GM10266 (cell line): ENCODE measurements around the gene ARMH1.

Source experiments
- DNase-seq: peaks from one replicate; pipeline ENCODE4 v3.0.0; 2012; ENCODE audit errors: extremely low spot score
- TF ChIP-seq, protein P1 (sequence below): IDR thresholded peaks from 2 replicates; pipeline ENCODE4 v1.5.1; 2012; ENCODE audit warnings: mild to moderate bottlenecking, low read depth; ENCODE audit not compliant: control insufficient read depth, insufficient read depth; ENCODE audit errors: missing control alignments

Gene ARMH1

DNA sequence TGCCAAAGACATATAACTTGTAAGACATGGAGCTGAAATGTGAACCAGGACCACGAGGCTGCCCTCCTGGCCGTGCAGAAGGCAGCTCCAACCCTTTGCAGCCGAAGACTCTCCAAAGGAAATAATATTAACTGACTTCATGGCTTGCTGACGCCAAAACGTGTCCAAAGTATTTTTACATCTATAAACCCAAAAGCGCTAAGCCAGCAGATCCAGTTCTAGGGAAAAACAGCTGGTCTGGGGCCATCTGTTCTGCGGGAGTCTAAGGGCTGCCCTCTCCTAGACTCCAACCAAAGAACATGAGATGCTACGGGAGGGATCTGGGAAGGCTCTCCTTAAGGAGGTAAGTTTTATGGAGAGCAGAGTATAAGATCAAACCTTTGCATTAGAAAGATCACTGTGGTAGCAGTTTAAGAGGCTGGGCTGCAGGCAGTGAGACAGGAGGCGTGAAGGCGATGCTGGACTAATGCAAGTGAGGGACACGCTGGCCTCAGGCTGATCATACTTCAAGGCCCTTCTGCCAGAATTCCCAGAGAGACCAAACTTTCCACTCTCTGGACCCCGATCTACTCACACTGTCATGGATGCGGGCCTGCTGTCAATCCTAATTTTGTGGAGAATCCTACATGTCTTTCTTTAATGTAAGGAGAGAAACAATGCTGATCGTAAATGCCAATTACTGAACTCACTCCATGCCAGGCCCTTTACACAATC is 1.4 kb upstream of the ARMH1 start:
- DNase-seq = no peak
- TF ChIP-seq, protein P1, sequence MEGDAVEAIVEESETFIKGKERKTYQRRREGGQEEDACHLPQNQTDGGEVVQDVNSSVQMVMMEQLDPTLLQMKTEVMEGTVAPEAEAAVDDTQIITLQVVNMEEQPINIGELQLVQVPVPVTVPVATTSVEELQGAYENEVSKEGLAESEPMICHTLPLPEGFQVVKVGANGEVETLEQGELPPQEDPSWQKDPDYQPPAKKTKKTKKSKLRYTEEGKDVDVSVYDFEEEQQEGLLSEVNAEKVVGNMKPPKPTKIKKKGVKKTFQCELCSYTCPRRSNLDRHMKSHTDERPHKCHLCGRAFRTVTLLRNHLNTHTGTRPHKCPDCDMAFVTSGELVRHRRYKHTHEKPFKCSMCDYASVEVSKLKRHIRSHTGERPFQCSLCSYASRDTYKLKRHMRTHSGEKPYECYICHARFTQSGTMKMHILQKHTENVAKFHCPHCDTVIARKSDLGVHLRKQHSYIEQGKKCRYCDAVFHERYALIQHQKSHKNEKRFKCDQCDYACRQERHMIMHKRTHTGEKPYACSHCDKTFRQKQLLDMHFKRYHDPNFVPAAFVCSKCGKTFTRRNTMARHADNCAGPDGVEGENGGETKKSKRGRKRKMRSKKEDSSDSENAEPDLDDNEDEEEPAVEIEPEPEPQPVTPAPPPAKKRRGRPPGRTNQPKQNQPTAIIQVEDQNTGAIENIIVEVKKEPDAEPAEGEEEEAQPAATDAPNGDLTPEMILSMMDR = no peak

GRCh38 chr1:44673675-44674112 is 820 bp upstream of the ARMH1 start:
- no peak for DNase-seq
- TF ChIP-seq, protein P1 = no peak

GRCh38 chr1:44675186-44675585 is 672 bp downstream of the ARMH1 start:
- DNase-seq = no peak
- TF ChIP-seq, protein P1 = no peak

DNA sequence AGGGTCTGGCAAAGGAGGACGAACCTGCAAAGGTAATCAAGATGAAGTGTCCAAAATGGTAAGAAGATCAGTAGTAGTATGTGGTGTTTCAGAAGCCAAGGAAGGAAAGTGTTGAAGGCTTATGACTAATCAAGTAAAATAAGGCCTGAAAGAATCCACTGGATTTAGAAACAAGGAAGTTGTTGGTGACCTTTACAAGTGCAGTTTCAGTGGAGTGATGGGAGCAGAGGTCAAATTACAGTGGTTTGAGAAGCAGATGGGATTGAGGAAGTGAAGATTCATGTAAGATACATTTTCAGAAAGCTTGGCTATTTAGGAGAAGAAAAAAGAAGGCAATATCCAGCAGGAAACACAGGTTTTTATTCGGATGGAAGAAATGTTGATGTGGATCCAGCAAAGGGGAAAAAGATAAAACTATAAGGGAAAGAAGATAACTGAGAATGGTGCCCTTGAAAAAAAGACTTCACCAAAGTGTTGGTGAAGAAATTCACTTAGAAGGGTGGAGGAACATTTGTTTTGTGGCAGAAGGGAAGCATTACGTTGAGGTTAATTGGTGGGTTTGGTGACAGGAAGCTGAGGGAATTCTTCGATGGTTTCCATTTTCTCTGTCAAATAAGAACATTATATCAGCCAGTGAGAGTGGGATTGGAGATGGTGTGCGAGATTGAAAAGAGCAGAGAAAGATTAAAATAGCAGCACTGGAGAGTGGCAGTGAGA is 2.1 kb downstream of the ARMH1 start:
- TF ChIP-seq, protein P1 = no peak
- no peak for DNase-seq

DNA sequence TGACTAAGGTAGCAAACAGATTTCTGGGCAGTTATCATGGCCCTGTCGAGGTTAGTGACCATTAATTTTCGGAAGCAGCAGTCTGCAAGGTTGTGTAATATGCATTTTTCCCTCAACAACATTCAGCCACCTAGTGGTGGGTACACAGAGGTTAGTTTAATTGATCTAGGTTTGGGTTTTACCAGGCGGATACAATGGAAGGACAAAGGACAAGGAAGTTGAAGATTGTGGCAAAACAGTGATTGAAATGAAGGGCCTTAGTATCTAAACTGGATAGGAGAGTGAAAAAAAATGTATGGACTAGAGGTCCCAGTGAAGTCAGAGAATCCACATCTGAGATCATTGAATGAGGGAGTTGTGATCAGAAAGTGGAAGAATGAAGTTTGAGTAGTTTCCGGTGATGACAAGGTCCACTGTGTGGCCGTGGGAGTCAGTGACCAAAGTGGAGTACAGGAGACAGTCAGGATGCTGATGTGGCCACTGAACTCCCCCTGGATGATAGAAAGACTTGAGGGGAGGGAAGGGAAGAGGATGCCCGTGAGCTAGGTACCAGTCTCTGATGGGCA is 2.8 kb downstream of the ARMH1 start:
- TF ChIP-seq, protein P1 = peak; percentile 50
- peak; percentile 29 for DNase-seq

DNA sequence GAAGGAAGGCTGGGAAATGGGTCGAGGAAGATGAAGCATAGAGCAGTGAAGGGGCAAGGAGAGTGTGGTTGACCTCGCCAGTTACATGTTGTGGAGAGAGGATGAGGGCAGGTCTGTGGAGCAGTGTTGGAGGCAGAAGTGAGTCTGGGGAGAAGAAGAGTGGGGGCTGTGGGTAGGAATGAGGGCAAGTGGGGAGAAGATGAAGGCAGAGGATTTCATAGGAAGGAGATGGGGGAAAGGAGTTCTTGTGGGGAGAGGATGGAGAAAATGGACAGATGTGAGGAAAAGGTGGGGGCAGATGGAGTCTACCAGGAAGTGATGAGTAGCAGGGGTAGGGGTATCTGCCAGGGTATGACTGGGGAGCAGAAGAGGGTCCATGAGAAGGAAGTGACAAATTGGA is 3.6 kb downstream of the ARMH1 start:
- DNase-seq = no peak
- TF ChIP-seq, protein P1 = no peak

- no peak for DNase-seq
- TF ChIP-seq, protein P1 = no peak
Measured at GRCh38 chr1:44678626-44679025, 4.1 kb downstream of the ARMH1 start.
